Astrocyte (in vitro differentiated cells and primary cell): ENCODE data around the gene ESYT3. TPM values are rescaled to one million over a fixed set of nuclear protein-coding genes. Genes with fewer than 3 reads are reported as not detected.

Experiments
- DNase-seq: peaks from one replicate; pipeline ENCODE4 v3.0.0-alpha.2; 2010; ENCODE audit warnings: low read depth
- FAIRE-seq: peaks from 2 replicates; lab custom pipeline; 2011; peaks lifted over from hg19 to GRCh38; lab: Jason Lieb, UNC
- H2AFZ ChIP-seq: 2 replicates; pipeline ENCODE4 v1.6.0; 2012; ENCODE audit warnings: low read depth, low read length, inconsistent platforms
- H3K27ac ChIP-seq: 2 replicates; pipeline ENCODE4 v1.5.1; 2011; ENCODE audit warnings: low read depth, low read length, inconsistent platforms
- H3K27me3 ChIP-seq: 2 replicates; pipeline ENCODE4 v1.6.0; 2011; ENCODE audit warnings: low read length, inconsistent platforms; ENCODE audit not compliant: insufficient read depth
- H3K36me3 ChIP-seq: 2 replicates; pipeline ENCODE4 v1.5.1; 2011; ENCODE audit warnings: low read length, inconsistent platforms; ENCODE audit not compliant: insufficient read depth
- H3K4me1 ChIP-seq: 2 replicates; pipeline ENCODE4 v1.5.1; 2011; ENCODE audit warnings: low read length, inconsistent platforms; ENCODE audit not compliant: insufficient read depth
- H3K4me2 ChIP-seq: 2 replicates; pipeline ENCODE4 v1.6.0; 2012; ENCODE audit warnings: low read length, inconsistent platforms
- H3K4me3 ChIP-seq: 2 replicates; pipeline ENCODE4 v1.5.1; 2011; ENCODE audit warnings: low read depth, mild to moderate bottlenecking, low read length, inconsistent platforms; ENCODE audit not compliant: insufficient read depth
- H3K79me2 ChIP-seq: 2 replicates; pipeline ENCODE4 v1.6.0; 2012; ENCODE audit warnings: mild to moderate bottlenecking, low read length, inconsistent platforms; ENCODE audit not compliant: insufficient read depth
- H3K9ac ChIP-seq: 2 replicates; pipeline ENCODE4 v1.6.0; 2012; ENCODE audit warnings: mild to moderate bottlenecking, low read length, inconsistent platforms
- H3K9me3 ChIP-seq: 2 replicates; pipeline ENCODE4 v1.5.1; 2012; ENCODE audit warnings: low read depth, mild to moderate bottlenecking, low read length, inconsistent platforms; ENCODE audit not compliant: insufficient read depth
- H4K20me1 ChIP-seq: 2 replicates; pipeline ENCODE4 v1.6.0; 2012; ENCODE audit warnings: low read length, inconsistent platforms; ENCODE audit not compliant: insufficient read depth
- H3K27ac Mint-ChIP-seq: one replicate; pipeline ENCODE4 v1.8.0; 2021; ENCODE audit warnings: mild to moderate bottlenecking, mixed read lengths; ENCODE audit not compliant: unreplicated experiment
- H3K27me3 Mint-ChIP-seq: one replicate; pipeline ENCODE4 v1.8.0; 2021; ENCODE audit warnings: low read depth, mixed read lengths; ENCODE audit not compliant: unreplicated experiment
- H3K36me3 Mint-ChIP-seq: one replicate; pipeline ENCODE4 v1.8.0; 2021; ENCODE audit warnings: low read depth, mixed read lengths; ENCODE audit not compliant: unreplicated experiment
- H3K4me1 Mint-ChIP-seq: one replicate; pipeline ENCODE4 v1.8.0; 2021; ENCODE audit warnings: low read depth, mixed read lengths; ENCODE audit not compliant: unreplicated experiment
- H3K4me3 Mint-ChIP-seq: one replicate; pipeline ENCODE4 v1.8.0; 2021; ENCODE audit warnings: mild to moderate bottlenecking, moderate library complexity, mixed read lengths; ENCODE audit not compliant: unreplicated experiment
- H3K9me3 Mint-ChIP-seq: one replicate; pipeline ENCODE4 v1.8.0; 2021; ENCODE audit warnings: mild to moderate bottlenecking, mixed read lengths; ENCODE audit not compliant: unreplicated experiment
- EZH2 ChIP-seq: IDR thresholded peaks from 2 replicates; pipeline ENCODE4 v1.6.1; 2012; ENCODE audit warnings: mild to moderate bottlenecking, low read length, inconsistent platforms; ENCODE audit not compliant: insufficient read depth
- total RNA-seq: library from RNA; stranded (reverse); gene quantifications from 2 replicates; pipeline ENCODE4 v1.2.1, GENCODE V29; 2021
- TF ChIP-seq, protein P1 (sequence below): IDR thresholded peaks from 2 replicates; pipeline ENCODE4 v1.5.1; 2011; ENCODE audit warnings: low read depth, mild to moderate bottlenecking, inconsistent platforms, low read length, moderate library complexity; ENCODE audit not compliant: insufficient read depth

Gene ESYT3
- total RNA-seq, 1 donor from 2014 or later: 2.0 TPM

DNA sequence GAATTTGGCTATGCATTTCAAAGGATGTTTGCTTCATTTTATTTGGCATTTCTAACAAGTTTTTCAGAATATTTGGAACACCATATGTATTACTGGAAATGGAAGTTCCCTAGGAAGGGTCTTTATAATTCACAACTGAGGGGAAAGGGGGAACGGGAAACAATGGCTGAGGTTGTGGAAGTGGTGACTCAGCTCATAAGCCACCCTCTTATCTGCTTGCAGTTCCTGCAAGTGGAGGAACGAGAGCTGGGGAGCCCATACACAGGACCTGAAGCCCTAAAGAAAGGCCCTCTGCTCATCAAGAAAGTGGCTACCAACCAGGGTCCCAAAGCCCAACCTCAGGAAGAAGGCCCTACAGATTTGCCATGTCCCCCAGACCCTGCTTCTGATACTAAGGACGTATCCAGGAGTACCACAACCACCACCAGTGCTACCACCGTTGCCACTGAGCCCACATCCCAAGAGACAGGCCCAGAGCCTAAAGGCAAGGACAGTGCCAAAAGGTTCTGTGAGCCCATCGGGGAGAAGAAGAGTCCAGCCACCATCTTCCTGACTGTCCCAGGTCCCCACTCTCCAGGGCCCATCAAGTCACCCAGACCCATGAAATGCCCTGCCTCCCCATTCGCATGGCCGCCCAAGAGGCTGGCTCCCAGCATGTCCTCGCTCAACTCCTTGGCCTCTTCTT lies 37.9 kb downstream of the ESYT3 start:
- H4K20me1 ChIP-seq: no peaks in the 10 kb centered on the region
- no peak overlapping the region for H3K4me2 ChIP-seq
- FAIRE-seq (no peak), DNase-seq (no peak)
- no peak overlapping the region for H3K27ac ChIP-seq
- H3K36me3 ChIP-seq: no peaks in the 10 kb centered on the region
- TF ChIP-seq, protein P1, sequence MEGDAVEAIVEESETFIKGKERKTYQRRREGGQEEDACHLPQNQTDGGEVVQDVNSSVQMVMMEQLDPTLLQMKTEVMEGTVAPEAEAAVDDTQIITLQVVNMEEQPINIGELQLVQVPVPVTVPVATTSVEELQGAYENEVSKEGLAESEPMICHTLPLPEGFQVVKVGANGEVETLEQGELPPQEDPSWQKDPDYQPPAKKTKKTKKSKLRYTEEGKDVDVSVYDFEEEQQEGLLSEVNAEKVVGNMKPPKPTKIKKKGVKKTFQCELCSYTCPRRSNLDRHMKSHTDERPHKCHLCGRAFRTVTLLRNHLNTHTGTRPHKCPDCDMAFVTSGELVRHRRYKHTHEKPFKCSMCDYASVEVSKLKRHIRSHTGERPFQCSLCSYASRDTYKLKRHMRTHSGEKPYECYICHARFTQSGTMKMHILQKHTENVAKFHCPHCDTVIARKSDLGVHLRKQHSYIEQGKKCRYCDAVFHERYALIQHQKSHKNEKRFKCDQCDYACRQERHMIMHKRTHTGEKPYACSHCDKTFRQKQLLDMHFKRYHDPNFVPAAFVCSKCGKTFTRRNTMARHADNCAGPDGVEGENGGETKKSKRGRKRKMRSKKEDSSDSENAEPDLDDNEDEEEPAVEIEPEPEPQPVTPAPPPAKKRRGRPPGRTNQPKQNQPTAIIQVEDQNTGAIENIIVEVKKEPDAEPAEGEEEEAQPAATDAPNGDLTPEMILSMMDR: no peak
- no peak for TF ChIP-seq EZH2
- Mint-ChIP-seq H3K27ac (no peak overlapping the region), H3K4me1 (peaks cover 2% of the 10 kb centered on the region), H3K27me3 (peaks cover 7% of the 10 kb centered on the region), H3K36me3 (peaks cover 14% of the 10 kb centered on the region), H3K9me3 (no peaks in the 10 kb centered on the region), H3K4me3 (no peak overlapping the region)
- no peak overlapping the region for H3K4me3 ChIP-seq
- H2AFZ ChIP-seq: no peak overlapping the region
- no peak overlapping the region for H3K9ac ChIP-seq
- no peaks in the 10 kb centered on the region for H3K9me3 ChIP-seq
- no peaks in the 10 kb centered on the region for H3K4me1 ChIP-seq
- no peaks in the 10 kb centered on the region for H3K79me2 ChIP-seq
- H3K27me3 ChIP-seq: peaks cover 5% of the 10 kb centered on the region

DNA sequence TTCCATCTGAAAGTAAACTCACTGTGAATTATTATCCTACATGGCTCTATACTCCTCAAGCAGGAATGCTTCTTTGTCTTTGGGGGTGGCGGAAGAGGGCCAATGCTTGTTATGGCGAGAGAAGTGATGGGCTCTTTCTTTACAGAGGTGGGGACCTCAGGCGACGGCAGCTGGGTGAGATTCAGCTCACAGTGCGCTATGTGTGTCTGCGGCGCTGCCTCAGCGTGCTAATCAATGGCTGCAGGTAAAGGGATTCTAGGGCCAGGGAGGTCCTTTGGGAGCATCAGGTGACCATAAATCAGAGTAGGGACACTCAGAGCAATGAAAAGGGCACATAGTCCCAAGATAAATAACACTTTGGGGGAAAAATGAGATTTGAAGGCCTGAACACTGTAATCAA lies 39.0 kb downstream of the ESYT3 start:
- DNase-seq: no peak
- Mint-ChIP-seq H3K27ac (no peak overlapping the region), H3K4me1 (peaks cover 3% of the 10 kb centered on the region), H3K27me3 (peaks cover 3% of the 10 kb centered on the region), H3K36me3 (peaks cover 9% of the 10 kb centered on the region), H3K4me3 (no peak overlapping the region), H3K9me3 (no peaks in the 10 kb centered on the region)
- Histone ChIP-seq H3K36me3 (no peaks in the 10 kb centered on the region), H3K4me3 (no peak overlapping the region), H4K20me1 (no peaks in the 10 kb centered on the region), H3K79me2 (no peaks in the 10 kb centered on the region), H3K27ac (no peak overlapping the region), H3K9me3 (no peaks in the 10 kb centered on the region), H3K9ac (no peak overlapping the region), H3K27me3 (peaks cover 4% of the 10 kb centered on the region), H3K4me2 (no peak overlapping the region), H3K4me1 (no peaks in the 10 kb centered on the region), H2AFZ (no peak overlapping the region)
- no peak for FAIRE-seq
- TF ChIP-seq, protein P1: no peak
- TF ChIP-seq EZH2: no peak

- no peak for TF ChIP-seq EZH2
- TF ChIP-seq, protein P1: no peak
- no peak overlapping the region for H3K4me3 Mint-ChIP-seq
- no peak for FAIRE-seq
These were observed 39.7 kb downstream of the ESYT3 start for GRCh38 chr3:138474163-138474562.

More at GRCh38 chr3:138474163-138474562, 39.7 kb downstream of the ESYT3 start:
- DNase-seq: no peak
- Histone ChIP-seq H3K27me3 (no peaks in the 10 kb centered on the region), H3K4me1 (no peaks in the 10 kb centered on the region), H3K27ac (no peak overlapping the region), H3K4me3 (no peak overlapping the region), H3K79me2 (no peaks in the 10 kb centered on the region), H3K9me3 (no peaks in the 10 kb centered on the region), H3K4me2 (no peak overlapping the region), H3K9ac (no peak overlapping the region), H2AFZ (no peak overlapping the region), H4K20me1 (no peaks in the 10 kb centered on the region), H3K36me3 (no peaks in the 10 kb centered on the region)
- Mint-ChIP-seq H3K27me3 (no peaks in the 10 kb centered on the region), H3K36me3 (peaks cover 8% of the 10 kb centered on the region), H3K27ac (no peak overlapping the region), H3K9me3 (no peaks in the 10 kb centered on the region), H3K4me1 (peaks cover 3% of the 10 kb centered on the region)
